ENCODE results near the gene SLC2A3. TPM values are rescaled to one million over a fixed set of nuclear protein-coding genes. Genes with fewer than 3 reads are reported as not detected.
"Not testable (repeated sequence)": the region's sequence is repeated elsewhere in the genome, so short reads cannot be mapped to it uniquely, and the experiment has no call there.

The SLC2A3 gene
- polyA plus RNA-seq, 1 donor from 2014 or later: 27.2 TPM

DNA sequence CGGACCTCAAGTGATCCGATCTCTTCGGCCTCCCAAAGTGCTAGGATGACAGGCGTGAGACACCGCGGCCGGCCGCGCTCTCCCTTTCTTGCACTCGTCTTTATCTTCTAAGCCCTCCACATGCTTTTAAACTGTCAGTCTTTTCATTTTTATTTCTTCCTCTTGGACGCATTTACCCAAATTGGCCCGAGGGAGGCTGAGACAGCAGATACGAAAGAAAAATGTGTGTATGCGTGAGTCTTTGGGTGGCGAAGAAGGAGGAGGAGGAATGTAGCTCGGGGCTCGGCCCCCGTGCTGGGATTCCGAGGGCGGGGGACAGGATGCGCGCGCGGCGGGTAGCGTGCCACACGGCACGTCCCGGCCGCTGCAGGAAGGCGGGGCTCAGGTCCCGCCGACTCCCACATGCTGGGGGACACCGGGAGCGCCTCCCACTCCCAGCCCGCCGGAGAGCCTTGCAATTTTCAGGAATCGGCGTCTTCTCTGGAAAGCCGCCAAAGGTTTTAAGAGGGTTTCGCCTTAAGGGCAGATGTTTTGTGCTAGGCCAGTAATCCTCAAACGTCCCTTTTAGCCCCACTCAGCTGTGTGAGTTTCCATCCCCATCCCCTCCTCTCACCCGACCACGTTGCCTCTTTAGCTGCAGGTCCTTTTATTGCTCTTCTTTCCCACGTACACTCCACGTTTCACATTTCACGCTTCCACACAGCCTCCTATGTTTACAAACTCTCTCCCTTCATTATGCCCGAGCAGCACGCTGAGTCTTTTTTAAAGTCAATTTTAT, 34.7 kb upstream of the SLC2A3 start:
- Histone ChIP-seq H2AFZ (ENCODE audit: low read depth, low read length) (peak overlapping the region; percentile 79), H3K9me3 (ENCODE audit: low read length) (no peaks in the 10 kb centered on the region), H3K9ac (ENCODE audit: low read length) (peak overlapping the region; percentile 64), H3K36me3 (ENCODE audit: insufficient read depth, low read length) (no peaks in the 10 kb centered on the region), H3K27ac (ENCODE audit: low read length) (peak overlapping the region; percentile 69), H3K4me2 (ENCODE audit: low read length) (peak overlapping the region; percentile 88), H4K20me1 (ENCODE audit: insufficient read depth) (no peaks in the 10 kb centered on the region), H3K4me3 (ENCODE audit: low read length) (peak overlapping the region; percentile 67), H3K9me2 (ENCODE audit: insufficient read depth, low read length) (no peaks in the 10 kb centered on the region), H3K27me3 (ENCODE audit: insufficient read depth, low read depth, low read length) (no peaks in the 10 kb centered on the region), H3K79me2 (replicated peaks; ENCODE audit: insufficient read depth, low read length) (no peaks in the 10 kb centered on the region), H3F3A (ENCODE audit: insufficient read depth, low read length, poor library complexity, severe bottlenecking) (peaks cover 4% of the 10 kb centered on the region)
- TF ChIP-seq TAF1 (IDR thresholded peaks at IDR 0.05; ENCODE audit: low read depth) (no peak), SMC3 (conservative IDR thresholded peaks at IDR 0.05; ENCODE audit: poor library complexity) (no peak), EZH2 (IDR thresholded peaks at IDR 0.05; ENCODE audit: borderline replicate concordance, insufficient read depth, low read length, poor library complexity, severe bottlenecking) (no peak), MXI1 (conservative IDR thresholded peaks at IDR 0.05; ENCODE audit: poor library complexity, severe bottlenecking) (peak; percentile 62), POLR2AphosphoS5 (IDR thresholded peaks at IDR 0.05) (peak; percentile 17), EP300 (conservative IDR thresholded peaks at IDR 0.05; ENCODE audit: poor library complexity, severe bottlenecking) (no peak), RAD21 (conservative IDR thresholded peaks at IDR 0.05) (no peak)
- TF ChIP-seq, protein P1, sequence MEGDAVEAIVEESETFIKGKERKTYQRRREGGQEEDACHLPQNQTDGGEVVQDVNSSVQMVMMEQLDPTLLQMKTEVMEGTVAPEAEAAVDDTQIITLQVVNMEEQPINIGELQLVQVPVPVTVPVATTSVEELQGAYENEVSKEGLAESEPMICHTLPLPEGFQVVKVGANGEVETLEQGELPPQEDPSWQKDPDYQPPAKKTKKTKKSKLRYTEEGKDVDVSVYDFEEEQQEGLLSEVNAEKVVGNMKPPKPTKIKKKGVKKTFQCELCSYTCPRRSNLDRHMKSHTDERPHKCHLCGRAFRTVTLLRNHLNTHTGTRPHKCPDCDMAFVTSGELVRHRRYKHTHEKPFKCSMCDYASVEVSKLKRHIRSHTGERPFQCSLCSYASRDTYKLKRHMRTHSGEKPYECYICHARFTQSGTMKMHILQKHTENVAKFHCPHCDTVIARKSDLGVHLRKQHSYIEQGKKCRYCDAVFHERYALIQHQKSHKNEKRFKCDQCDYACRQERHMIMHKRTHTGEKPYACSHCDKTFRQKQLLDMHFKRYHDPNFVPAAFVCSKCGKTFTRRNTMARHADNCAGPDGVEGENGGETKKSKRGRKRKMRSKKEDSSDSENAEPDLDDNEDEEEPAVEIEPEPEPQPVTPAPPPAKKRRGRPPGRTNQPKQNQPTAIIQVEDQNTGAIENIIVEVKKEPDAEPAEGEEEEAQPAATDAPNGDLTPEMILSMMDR (IDR thresholded peaks at IDR 0.05; ENCODE audit: poor library complexity, severe bottlenecking): peak; percentile 22
- TF ChIP-seq, protein P2, sequence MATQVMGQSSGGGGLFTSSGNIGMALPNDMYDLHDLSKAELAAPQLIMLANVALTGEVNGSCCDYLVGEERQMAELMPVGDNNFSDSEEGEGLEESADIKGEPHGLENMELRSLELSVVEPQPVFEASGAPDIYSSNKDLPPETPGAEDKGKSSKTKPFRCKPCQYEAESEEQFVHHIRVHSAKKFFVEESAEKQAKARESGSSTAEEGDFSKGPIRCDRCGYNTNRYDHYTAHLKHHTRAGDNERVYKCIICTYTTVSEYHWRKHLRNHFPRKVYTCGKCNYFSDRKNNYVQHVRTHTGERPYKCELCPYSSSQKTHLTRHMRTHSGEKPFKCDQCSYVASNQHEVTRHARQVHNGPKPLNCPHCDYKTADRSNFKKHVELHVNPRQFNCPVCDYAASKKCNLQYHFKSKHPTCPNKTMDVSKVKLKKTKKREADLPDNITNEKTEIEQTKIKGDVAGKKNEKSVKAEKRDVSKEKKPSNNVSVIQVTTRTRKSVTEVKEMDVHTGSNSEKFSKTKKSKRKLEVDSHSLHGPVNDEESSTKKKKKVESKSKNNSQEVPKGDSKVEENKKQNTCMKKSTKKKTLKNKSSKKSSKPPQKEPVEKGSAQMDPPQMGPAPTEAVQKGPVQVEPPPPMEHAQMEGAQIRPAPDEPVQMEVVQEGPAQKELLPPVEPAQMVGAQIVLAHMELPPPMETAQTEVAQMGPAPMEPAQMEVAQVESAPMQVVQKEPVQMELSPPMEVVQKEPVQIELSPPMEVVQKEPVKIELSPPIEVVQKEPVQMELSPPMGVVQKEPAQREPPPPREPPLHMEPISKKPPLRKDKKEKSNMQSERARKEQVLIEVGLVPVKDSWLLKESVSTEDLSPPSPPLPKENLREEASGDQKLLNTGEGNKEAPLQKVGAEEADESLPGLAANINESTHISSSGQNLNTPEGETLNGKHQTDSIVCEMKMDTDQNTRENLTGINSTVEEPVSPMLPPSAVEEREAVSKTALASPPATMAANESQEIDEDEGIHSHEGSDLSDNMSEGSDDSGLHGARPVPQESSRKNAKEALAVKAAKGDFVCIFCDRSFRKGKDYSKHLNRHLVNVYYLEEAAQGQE (IDR thresholded peaks at IDR 0.05; ENCODE audit: borderline replicate concordance): no peak

DNA sequence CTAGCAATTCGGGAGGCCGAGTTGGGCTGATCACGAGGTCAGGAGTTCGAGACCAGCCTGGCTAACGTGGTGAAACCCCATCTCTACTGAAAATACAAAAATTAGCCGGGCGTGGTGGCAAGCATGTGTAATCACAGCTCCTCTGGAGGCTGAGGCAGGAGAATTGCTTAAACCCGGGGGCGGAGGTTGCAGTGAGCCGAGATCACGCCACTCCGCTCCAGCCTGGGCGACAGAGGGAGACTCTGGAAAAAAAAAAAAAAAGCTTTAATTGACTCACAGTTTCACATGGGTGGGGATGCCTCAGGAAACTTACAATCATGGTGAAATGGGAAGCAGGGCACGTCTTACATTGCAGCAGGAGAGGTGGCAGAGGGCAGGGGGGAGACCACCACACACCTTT, 30.6 kb upstream of the SLC2A3 start:
- H3K9me2 ChIP-seq (ENCODE audit: insufficient read depth, low read length): no peaks in the 10 kb centered on the region
- no peaks in the 10 kb centered on the region for H3K27me3 ChIP-seq (ENCODE audit: insufficient read depth, low read depth, low read length)
- no peak overlapping the region for H3K4me2 ChIP-seq (ENCODE audit: low read length)
- TF ChIP-seq, protein P2 (IDR thresholded peaks at IDR 0.05; ENCODE audit: borderline replicate concordance): no peak
- TF ChIP-seq RAD21 (conservative IDR thresholded peaks at IDR 0.05) (no peak), EZH2 (IDR thresholded peaks at IDR 0.05; ENCODE audit: borderline replicate concordance, insufficient read depth, low read length, poor library complexity, severe bottlenecking) (no peak), POLR2AphosphoS5 (IDR thresholded peaks at IDR 0.05) (no peak), MXI1 (conservative IDR thresholded peaks at IDR 0.05; ENCODE audit: poor library complexity, severe bottlenecking) (no peak), TAF1 (IDR thresholded peaks at IDR 0.05; ENCODE audit: low read depth) (no peak), EP300 (conservative IDR thresholded peaks at IDR 0.05; ENCODE audit: poor library complexity, severe bottlenecking) (no peak), SMC3 (conservative IDR thresholded peaks at IDR 0.05; ENCODE audit: poor library complexity) (no peak)
- TF ChIP-seq, protein P1 (IDR thresholded peaks at IDR 0.05; ENCODE audit: poor library complexity, severe bottlenecking): no peak
- H3K79me2 ChIP-seq (replicated peaks; ENCODE audit: insufficient read depth, low read length): no peaks in the 10 kb centered on the region
- H3K36me3 ChIP-seq (ENCODE audit: insufficient read depth, low read length): no peaks in the 10 kb centered on the region
- no peaks in the 10 kb centered on the region for H4K20me1 ChIP-seq (ENCODE audit: insufficient read depth)
- H3K4me3 ChIP-seq (ENCODE audit: low read length): no peak overlapping the region
- H3F3A ChIP-seq (ENCODE audit: insufficient read depth, low read length, poor library complexity, severe bottlenecking): peaks cover 4% of the 10 kb centered on the region
- no peak overlapping the region for H3K27ac ChIP-seq (ENCODE audit: low read length)
- H3K9ac ChIP-seq (ENCODE audit: low read length): no peak overlapping the region
- H2AFZ ChIP-seq (ENCODE audit: low read depth, low read length): no peak overlapping the region
- H3K9me3 ChIP-seq (ENCODE audit: low read length): no peaks in the 10 kb centered on the region

DNA sequence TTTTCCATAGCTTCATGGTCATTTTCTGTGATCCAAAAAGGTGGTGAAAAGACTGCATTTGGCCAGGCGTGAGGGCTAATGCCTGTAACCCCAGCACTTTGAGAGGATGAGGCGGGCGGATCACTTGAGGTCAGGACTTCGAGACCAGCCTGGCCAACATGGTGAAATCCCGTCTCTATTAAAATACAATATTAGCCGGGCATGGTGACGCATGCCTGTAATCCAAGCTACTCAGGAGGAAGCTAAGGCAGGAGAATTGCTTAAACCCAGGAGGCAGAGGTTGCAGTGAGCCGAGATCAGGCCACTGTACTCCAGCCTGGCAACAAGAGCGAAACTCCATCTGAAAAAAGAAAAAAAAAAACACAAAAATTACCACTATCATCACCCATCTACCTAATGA, 28.7 kb upstream of the SLC2A3 start:
- H3K4me2 ChIP-seq (ENCODE audit: low read length); H3K9ac ChIP-seq (ENCODE audit: low read length); H3K27me3 ChIP-seq (ENCODE audit: insufficient read depth, low read depth, low read length); H4K20me1 ChIP-seq (ENCODE audit: insufficient read depth); H3K9me3 ChIP-seq (ENCODE audit: low read length); H2AFZ ChIP-seq (ENCODE audit: low read depth, low read length); H3K27ac ChIP-seq (ENCODE audit: low read length); H3K9me2 ChIP-seq (ENCODE audit: insufficient read depth, low read length); H3K4me3 ChIP-seq (ENCODE audit: low read length); H3K36me3 ChIP-seq (ENCODE audit: insufficient read depth, low read length); H3K79me2 ChIP-seq (replicated peaks; ENCODE audit: insufficient read depth, low read length); H3F3A ChIP-seq (ENCODE audit: insufficient read depth, low read length, poor library complexity, severe bottlenecking): not testable (repeated sequence)

All from neural cell (in vitro differentiated cells).